SK-N-SH (cell line): ENCODE data around the gene CPOX. TPM values are rescaled to one million over a fixed set of nuclear protein-coding genes. Genes with fewer than 3 reads are reported as not detected.

ENCODE experiments used
- CTCF ChIA-PET: fragments of 300-600, 350-600 bp; formaldehyde crosslinking; extraction: SDS; loops from one replicate; lab custom pipeline; 2021; lab: Yijun Ruan, JAX
- POLR2A ChIA-PET: fragments of 350-600 bp; sonication (Branson Sonifier 250); formaldehyde crosslinking; extraction: SDS; loops from one replicate; lab custom pipeline; 2020; ENCODE audit warnings: antibody characterized with exemption, inconsistent platforms; lab: Yijun Ruan, JAX
- DNase-seq: peaks from one replicate; pipeline ENCODE4 v3.0.0; 2012
- H2AFZ ChIP-seq: fragments of 200-600 bp; sonication (generic); 2 replicates; pipeline ENCODE4 v1.8.1; 2016; ENCODE audit warnings: antibody characterized with exemption, mild to moderate bottlenecking, low read depth
- H3F3A ChIP-seq: fragments of 200-600 bp; sonication (generic); replicated peaks from 2 replicates; pipeline ENCODE3; 2016; ENCODE audit warnings: antibody characterized with exemption, mild to moderate bottlenecking; ENCODE audit not compliant: insufficient read depth
- H3K27ac ChIP-seq, 2 experiments: fragments of 200-500 bp in 1 of 2; fragments of 200-600 bp in 1 of 2; sonication (Bioruptor generic) in 1 of 2; sonication (generic), shearing (Covaris generic) in 1 of 2; 2 replicates each; pipeline versions ENCODE4 v1.5.1 to v1.6.1; 2014 to 2016; ENCODE audit warnings: low read depth in 2 of 2, inconsistent platforms in 1 of 2, low read length in 1 of 2, mild to moderate bottlenecking in 1 of 2, mixed read lengths in 1 of 2
- H3K27me3 ChIP-seq: fragments of 200-600 bp; sonication (generic), shearing (Covaris generic); 2 replicates; pipeline ENCODE4 v1.6.1; 2016; ENCODE audit warnings: mixed run types; ENCODE audit not compliant: insufficient read depth
- H3K36me3 ChIP-seq, 2 experiments: fragments of 200-500 bp in 1 of 2; fragments of 200-600 bp in 1 of 2; sonication (Bioruptor generic) in 1 of 2; sonication (generic) in 1 of 2; replicated peaks in 1 of 2; 2 replicates each; pipeline versions ENCODE3 to v1.5.1; 2014 to 2016; ENCODE audit warnings: low read length in 1 of 2, mild to moderate bottlenecking in 1 of 2; ENCODE audit not compliant: insufficient read depth in 2 of 2, control insufficient read depth in 1 of 2
- H3K4me1 ChIP-seq, 2 experiments: fragments of 200-500 bp in 1 of 2; fragments of 200-600 bp in 1 of 2; sonication (Bioruptor generic) in 1 of 2; sonication (generic), shearing (Covaris generic) in 1 of 2; 2 replicates each; pipeline versions ENCODE4 v1.5.1 to v1.6.1; 2014 to 2016; ENCODE audit warnings: low read depth in 1 of 2, low read length in 1 of 2, mixed run types in 1 of 2; ENCODE audit not compliant: insufficient read depth in 2 of 2, control insufficient read depth in 1 of 2
- H3K4me2 ChIP-seq: fragments of 200-600 bp; sonication (generic), shearing (Covaris generic); 2 replicates; pipeline ENCODE4 v1.6.1; 2017; ENCODE audit warnings: mixed run types
- H3K4me3 ChIP-seq, 2 experiments: fragments of 200-500 bp in 1 of 2; fragments of 200-600 bp in 1 of 2; sonication (Bioruptor generic) in 1 of 2; sonication (generic), shearing (Covaris generic) in 1 of 2; 2 replicates each; pipeline versions ENCODE4 v1.5.1 to v1.8.1; 2014 to 2016; ENCODE audit warnings: low read depth in 2 of 2, inconsistent platforms in 1 of 2, low read length in 1 of 2, mild to moderate bottlenecking in 1 of 2, mixed read lengths in 1 of 2, moderate library complexity in 1 of 2
- H3K79me2 ChIP-seq: fragments of 200-600 bp; sonication (generic); 2 replicates; pipeline ENCODE4 v1.8.1; 2017; ENCODE audit warnings: mild to moderate bottlenecking; ENCODE audit not compliant: insufficient read depth
- H3K9ac ChIP-seq: fragments of 200-600 bp; sonication (generic); 2 replicates; pipeline ENCODE4 v1.6.1; 2017; ENCODE audit warnings: mixed run types
- H3K9me2 ChIP-seq: fragments of 200-600 bp; sonication (generic); 2 replicates; pipeline ENCODE4 v1.6.1; 2017; ENCODE audit warnings: mixed run types
- H3K9me3 ChIP-seq: fragments of 200-600 bp; sonication (generic); 2 replicates; pipeline ENCODE4 v1.6.1; 2017; ENCODE audit warnings: mixed run types, mild to moderate bottlenecking, moderate library complexity
- H4K20me1 ChIP-seq: fragments of 200-600 bp; sonication (generic); 2 replicates; pipeline ENCODE4 v1.6.1; 2017; ENCODE audit warnings: mild to moderate bottlenecking, mixed run types; ENCODE audit not compliant: insufficient read depth
- EP300 ChIP-seq, 2 experiments: IDR thresholded peaks; 2 replicates each; pipeline versions ENCODE4 v1.4.0 to v1.6.1; 2012; ENCODE audit warnings: borderline replicate concordance in 1 of 2, low read depth in 1 of 2, low read length in 1 of 2
- FOSL2 ChIP-seq: IDR thresholded peaks from 2 replicates; pipeline ENCODE4 v1.4.0; 2012; ENCODE audit warnings: low read depth, mild to moderate bottlenecking, moderate library complexity, borderline replicate concordance
- FOXJ3 ChIP-seq: sonication (generic); formaldehyde crosslinking; IDR thresholded peaks from 2 replicates; pipeline ENCODE4 v1.5.1; 2020; ENCODE audit warnings: mild to moderate bottlenecking, missing genetic modification reagents
- GABPA ChIP-seq: IDR thresholded peaks from 2 replicates; pipeline ENCODE4 v1.4.0; 2012; ENCODE audit warnings: low read depth, mild to moderate bottlenecking
- GATA2 ChIP-seq: sonication (generic); formaldehyde crosslinking; IDR thresholded peaks from 2 replicates; pipeline ENCODE4 v1.5.0; 2020; ENCODE audit warnings: mild to moderate bottlenecking, missing genetic modification reagents
- JUND ChIP-seq: IDR thresholded peaks from 2 replicates; pipeline ENCODE4 v1.4.0; 2012
- MXI1 ChIP-seq: IDR thresholded peaks from 2 replicates; pipeline ENCODE4 v1.6.1; 2012; ENCODE audit warnings: mild to moderate bottlenecking, low read depth, low read length, improper control_type of control experiment
- POLR2AphosphoS5 ChIP-seq: IDR thresholded peaks from 2 replicates; pipeline ENCODE4 v1.6.1; 2012; ENCODE audit warnings: low read depth, low read length
- RFX5 ChIP-seq: IDR thresholded peaks from 2 replicates; pipeline ENCODE4 v1.6.1; 2012; ENCODE audit warnings: mild to moderate bottlenecking, improper control_type of control experiment, low read length
- TCF12 ChIP-seq: IDR thresholded peaks from 2 replicates; pipeline ENCODE4 v1.4.0; 2012
- WGBS: methylation state at CpG from one replicate; pipeline ENCODE4 v1.1.6; 2017; ENCODE audit warnings: low lambda C conversion rate; 5-methylcytosine and 5-hydroxymethylcytosine counted together
- polyA plus RNA-seq, 3 experiments: library from polyadenylated mRNA; depleted of rRNA; stranded (reverse); fragments of >200 nt; gene quantifications; 2 replicates each; pipeline ENCODE4 v1.2.3, GENCODE V29; 2012
- TF ChIP-seq, protein P1 (sequence below): fragments of 200-600 bp; sonication (generic); IDR thresholded peaks from 2 replicates; pipeline ENCODE4 v1.6.1; 2017; ENCODE audit warnings: antibody characterized with exemption, mild to moderate bottlenecking, moderate library complexity
- TF ChIP-seq, protein P2 (sequence below): fragments of 150-350 bp; IDR thresholded peaks from 2 replicates; pipeline ENCODE4 v1.6.1; 2016; ENCODE audit warnings: mild to moderate bottlenecking, low read depth, low read length
- TF ChIP-seq, protein P3 (sequence below): IDR thresholded peaks from 2 replicates; pipeline ENCODE4 v1.4.0; 2012; ENCODE audit warnings: low read depth, borderline replicate concordance
- TF ChIP-seq, protein P4 (sequence below): IDR thresholded peaks from 2 replicates; pipeline ENCODE4; 2012
- TF ChIP-seq, protein P5 (sequence below): IDR thresholded peaks from 2 replicates; pipeline ENCODE4 v1.4.0; 2012; ENCODE audit warnings: low read depth, borderline replicate concordance

Gene CPOX
- polyA plus RNA-seq, 1 of the 3 experiments (the other 2 are of a cell fraction): 36.7 TPM

DNA sequence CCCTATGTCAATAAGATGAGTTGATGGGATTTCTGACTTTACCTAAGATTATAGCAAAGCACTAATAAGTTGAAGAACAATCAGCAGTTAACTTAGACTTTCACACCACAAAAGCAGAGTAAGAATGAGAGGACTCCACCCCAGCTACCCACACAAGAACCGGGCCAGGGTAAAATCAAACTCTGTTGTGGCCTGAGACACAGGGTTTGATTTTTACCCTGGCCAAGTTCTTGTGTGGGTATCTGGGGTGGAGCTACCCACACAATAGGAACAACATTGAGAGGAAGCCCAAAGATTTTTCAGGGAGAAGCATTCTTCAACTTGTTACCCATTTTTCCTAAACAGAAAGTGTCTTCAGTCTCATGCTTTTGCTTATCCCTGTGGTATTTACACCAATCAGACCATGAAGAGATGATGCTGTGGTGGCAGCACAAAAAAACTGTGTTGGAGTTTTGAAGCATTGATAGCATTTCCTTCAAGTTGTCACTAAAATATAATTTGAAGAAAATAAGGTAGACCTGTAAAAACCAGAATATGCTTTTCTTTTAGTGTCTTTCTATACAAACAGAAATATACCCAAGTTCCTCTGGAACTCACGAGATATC, 25.6 kb downstream of the CPOX start:
- no peak for DNase-seq
- Histone ChIP-seq H3K27ac (no peak overlapping the region), H3K4me2 (no peak overlapping the region), H3K79me2 (no peaks in the 10 kb centered on the region), H4K20me1 (no peaks in the 10 kb centered on the region), H3F3A (peaks cover 3% of the 10 kb centered on the region), H3K27me3 (no peaks in the 10 kb centered on the region), H3K9ac (no peak overlapping the region), H3K4me1 (no peaks in the 10 kb centered on the region), H3K9me3 (no peaks in the 10 kb centered on the region), H2AFZ (no peak overlapping the region), H3K36me3 (no peaks in the 10 kb centered on the region), H3K4me3 (no peak overlapping the region), H3K9me2 (no peaks in the 10 kb centered on the region)
- ChIA-PET CTCF (no interaction called here), POLR2A (no interaction called here)
- 43% methylated on average over 2 of the region's 2 CpGs for WGBS
- TF ChIP-seq, protein P1, sequence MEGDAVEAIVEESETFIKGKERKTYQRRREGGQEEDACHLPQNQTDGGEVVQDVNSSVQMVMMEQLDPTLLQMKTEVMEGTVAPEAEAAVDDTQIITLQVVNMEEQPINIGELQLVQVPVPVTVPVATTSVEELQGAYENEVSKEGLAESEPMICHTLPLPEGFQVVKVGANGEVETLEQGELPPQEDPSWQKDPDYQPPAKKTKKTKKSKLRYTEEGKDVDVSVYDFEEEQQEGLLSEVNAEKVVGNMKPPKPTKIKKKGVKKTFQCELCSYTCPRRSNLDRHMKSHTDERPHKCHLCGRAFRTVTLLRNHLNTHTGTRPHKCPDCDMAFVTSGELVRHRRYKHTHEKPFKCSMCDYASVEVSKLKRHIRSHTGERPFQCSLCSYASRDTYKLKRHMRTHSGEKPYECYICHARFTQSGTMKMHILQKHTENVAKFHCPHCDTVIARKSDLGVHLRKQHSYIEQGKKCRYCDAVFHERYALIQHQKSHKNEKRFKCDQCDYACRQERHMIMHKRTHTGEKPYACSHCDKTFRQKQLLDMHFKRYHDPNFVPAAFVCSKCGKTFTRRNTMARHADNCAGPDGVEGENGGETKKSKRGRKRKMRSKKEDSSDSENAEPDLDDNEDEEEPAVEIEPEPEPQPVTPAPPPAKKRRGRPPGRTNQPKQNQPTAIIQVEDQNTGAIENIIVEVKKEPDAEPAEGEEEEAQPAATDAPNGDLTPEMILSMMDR: no peak
- TF ChIP-seq, protein P2, sequence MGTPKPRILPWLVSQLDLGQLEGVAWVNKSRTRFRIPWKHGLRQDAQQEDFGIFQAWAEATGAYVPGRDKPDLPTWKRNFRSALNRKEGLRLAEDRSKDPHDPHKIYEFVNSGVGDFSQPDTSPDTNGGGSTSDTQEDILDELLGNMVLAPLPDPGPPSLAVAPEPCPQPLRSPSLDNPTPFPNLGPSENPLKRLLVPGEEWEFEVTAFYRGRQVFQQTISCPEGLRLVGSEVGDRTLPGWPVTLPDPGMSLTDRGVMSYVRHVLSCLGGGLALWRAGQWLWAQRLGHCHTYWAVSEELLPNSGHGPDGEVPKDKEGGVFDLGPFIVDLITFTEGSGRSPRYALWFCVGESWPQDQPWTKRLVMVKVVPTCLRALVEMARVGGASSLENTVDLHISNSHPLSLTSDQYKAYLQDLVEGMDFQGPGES: no peak
- TF ChIP-seq FOSL2 (no peak), EP300 (IDR thresholded peaks at IDR 0.05; ENCODE audit: borderline replicate concordance in 1 of 2, low read depth in 1 of 2, low read length in 1 of 2) (no peak), TCF12 (no peak), MXI1 (no peak), POLR2AphosphoS5 (no peak), GABPA (no peak)
- TF ChIP-seq, protein P3, sequence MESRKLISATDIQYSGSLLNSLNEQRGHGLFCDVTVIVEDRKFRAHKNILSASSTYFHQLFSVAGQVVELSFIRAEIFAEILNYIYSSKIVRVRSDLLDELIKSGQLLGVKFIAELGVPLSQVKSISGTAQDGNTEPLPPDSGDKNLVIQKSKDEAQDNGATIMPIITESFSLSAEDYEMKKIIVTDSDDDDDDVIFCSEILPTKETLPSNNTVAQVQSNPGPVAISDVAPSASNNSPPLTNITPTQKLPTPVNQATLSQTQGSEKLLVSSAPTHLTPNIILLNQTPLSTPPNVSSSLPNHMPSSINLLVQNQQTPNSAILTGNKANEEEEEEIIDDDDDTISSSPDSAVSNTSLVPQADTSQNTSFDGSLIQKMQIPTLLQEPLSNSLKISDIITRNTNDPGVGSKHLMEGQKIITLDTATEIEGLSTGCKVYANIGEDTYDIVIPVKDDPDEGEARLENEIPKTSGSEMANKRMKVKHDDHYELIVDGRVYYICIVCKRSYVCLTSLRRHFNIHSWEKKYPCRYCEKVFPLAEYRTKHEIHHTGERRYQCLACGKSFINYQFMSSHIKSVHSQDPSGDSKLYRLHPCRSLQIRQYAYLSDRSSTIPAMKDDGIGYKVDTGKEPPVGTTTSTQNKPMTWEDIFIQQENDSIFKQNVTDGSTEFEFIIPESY: no peak
- TF ChIP-seq, protein P4, sequence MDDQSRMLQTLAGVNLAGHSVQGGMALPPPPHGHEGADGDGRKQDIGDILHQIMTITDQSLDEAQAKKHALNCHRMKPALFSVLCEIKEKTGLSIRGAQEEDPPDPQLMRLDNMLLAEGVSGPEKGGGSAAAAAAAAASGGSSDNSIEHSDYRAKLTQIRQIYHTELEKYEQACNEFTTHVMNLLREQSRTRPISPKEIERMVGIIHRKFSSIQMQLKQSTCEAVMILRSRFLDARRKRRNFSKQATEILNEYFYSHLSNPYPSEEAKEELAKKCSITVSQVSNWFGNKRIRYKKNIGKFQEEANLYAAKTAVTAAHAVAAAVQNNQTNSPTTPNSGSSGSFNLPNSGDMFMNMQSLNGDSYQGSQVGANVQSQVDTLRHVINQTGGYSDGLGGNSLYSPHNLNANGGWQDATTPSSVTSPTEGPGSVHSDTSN: no peak

DNA sequence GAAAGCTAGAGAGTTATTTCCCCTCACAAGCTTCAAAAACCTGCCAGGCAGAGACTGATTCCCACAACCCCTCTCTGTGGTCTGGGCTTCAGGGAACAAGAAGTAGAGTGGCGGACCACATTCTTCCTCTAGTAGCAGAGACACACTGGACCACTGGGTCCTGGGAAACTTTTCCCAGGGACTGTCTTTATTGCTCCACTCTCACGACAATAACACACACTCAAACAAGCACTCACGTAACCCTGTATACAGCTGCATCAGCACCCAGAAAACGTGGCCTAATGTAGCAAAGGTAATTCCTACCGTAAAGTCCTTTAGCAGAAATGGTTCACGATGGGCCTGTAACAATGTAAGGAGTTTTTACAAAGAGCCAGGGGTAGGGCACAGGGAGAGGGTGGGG, 27.6 kb downstream of the CPOX start:
- TF ChIP-seq, protein P5, sequence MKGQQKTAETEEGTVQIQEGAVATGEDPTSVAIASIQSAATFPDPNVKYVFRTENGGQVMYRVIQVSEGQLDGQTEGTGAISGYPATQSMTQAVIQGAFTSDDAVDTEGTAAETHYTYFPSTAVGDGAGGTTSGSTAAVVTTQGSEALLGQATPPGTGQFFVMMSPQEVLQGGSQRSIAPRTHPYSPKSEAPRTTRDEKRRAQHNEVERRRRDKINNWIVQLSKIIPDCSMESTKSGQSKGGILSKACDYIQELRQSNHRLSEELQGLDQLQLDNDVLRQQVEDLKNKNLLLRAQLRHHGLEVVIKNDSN: no peak
- TF ChIP-seq EP300 (IDR thresholded peaks at IDR 0.05; ENCODE audit: borderline replicate concordance in 1 of 2, low read depth in 1 of 2, low read length in 1 of 2) (no peak), MXI1 (no peak), GABPA (no peak), RFX5 (no peak), FOXJ3 (no peak), GATA2 (no peak), JUND (no peak)
- TF ChIP-seq, protein P2: no peak
- Histone ChIP-seq H3K36me3 (no peaks in the 10 kb centered on the region), H3K9me2 (no peaks in the 10 kb centered on the region), H4K20me1 (no peaks in the 10 kb centered on the region), H3K27ac (no peak overlapping the region), H3K27me3 (peaks cover 5% of the 10 kb centered on the region; the same call in 1 of the 2 replicates), H3K4me3 (no peak overlapping the region), H3F3A (no peaks in the 10 kb centered on the region), H3K9me3 (no peaks in the 10 kb centered on the region), H3K9ac (no peak overlapping the region), H3K4me1 (no peaks in the 10 kb centered on the region), H2AFZ (no peak overlapping the region), H3K79me2 (no peaks in the 10 kb centered on the region), H3K4me2 (no peak overlapping the region)
- ChIA-PET POLR2A (no interaction called here), CTCF (interaction anchor here (0.6 kb wide), 1 partner anchor 120 kb away, joined by 3 read pairs; no protein-coding TSS in a partner anchor)
- 68% methylated on average over 6 of the region's 6 CpGs for WGBS
- no peak for DNase-seq
